Measurements from ENCODE around the gene NLRP9.

- no peak for TF ChIP-seq CTCF (IDR thresholded peaks at IDR 0.05)
- TF ChIP-seq POLR2A (IDR thresholded peaks at IDR 0.05): no peak
Measured at GRCh38 chr19:55699221-55699620, 39.0 kb downstream of the NLRP9 start.

Data from gastroesophageal sphincter (tissue), 3 donors.